ENCODE results near the gene PATZ1.

PATZ1 gene

GRCh38 chr22:31276426-31277167 lies 69.5 kb downstream of the PATZ1 start:
- TF ChIP-seq RAD21 (IDR thresholded peaks at IDR 0.05; ENCODE audit: low read depth) = no peak
- TF ChIP-seq MAX (IDR thresholded peaks at IDR 0.05) = no peak
- TF ChIP-seq CEBPB (IDR thresholded peaks at IDR 0.05) = no peak
- TF ChIP-seq ZBTB7A (IDR thresholded peaks at IDR 0.05; ENCODE audit: low read depth) = no peak
- no peak for TF ChIP-seq TAF1 (IDR thresholded peaks at IDR 0.05; ENCODE audit: low read depth)
- TF ChIP-seq EP300 (IDR thresholded peaks at IDR 0.05; ENCODE audit: borderline replicate concordance) = no peak
- TF ChIP-seq EGR1 (IDR thresholded peaks at IDR 0.05) = no peak
- no peak for TF ChIP-seq NFIC (IDR thresholded peaks at IDR 0.05)
- TF ChIP-seq USF1 (IDR thresholded peaks at IDR 0.05) = no peak
- no peak for TF ChIP-seq YY1 (IDR thresholded peaks at IDR 0.05; ENCODE audit: low read depth)
- TF ChIP-seq TCF12 (IDR thresholded peaks at IDR 0.05; ENCODE audit: low read depth) = no peak
- TF ChIP-seq CREB1 (IDR thresholded peaks at IDR 0.05; ENCODE audit: low read depth) = no peak
- no peak for TF ChIP-seq TEAD4 (IDR thresholded peaks at IDR 0.05)
- no peak for TF ChIP-seq FOXM1 (IDR thresholded peaks at IDR 0.05; ENCODE audit: borderline replicate concordance, low read depth)
- no peak for TF ChIP-seq REST (IDR thresholded peaks at IDR 0.05; ENCODE audit: low read depth)

Data from Ishikawa (cell line).